ENCODE measurements around the gene LCMT1. TPM values are rescaled to one million over a fixed set of nuclear protein-coding genes. Genes with fewer than 3 reads are reported as not detected.

Gene LCMT1
- total and polyA plus RNA-seq, 2 of the 13 experiments (the other 11 are each of a cell fraction or from before 2014, with no cell fraction given) = 41.2 to 48.7 TPM

DNA sequence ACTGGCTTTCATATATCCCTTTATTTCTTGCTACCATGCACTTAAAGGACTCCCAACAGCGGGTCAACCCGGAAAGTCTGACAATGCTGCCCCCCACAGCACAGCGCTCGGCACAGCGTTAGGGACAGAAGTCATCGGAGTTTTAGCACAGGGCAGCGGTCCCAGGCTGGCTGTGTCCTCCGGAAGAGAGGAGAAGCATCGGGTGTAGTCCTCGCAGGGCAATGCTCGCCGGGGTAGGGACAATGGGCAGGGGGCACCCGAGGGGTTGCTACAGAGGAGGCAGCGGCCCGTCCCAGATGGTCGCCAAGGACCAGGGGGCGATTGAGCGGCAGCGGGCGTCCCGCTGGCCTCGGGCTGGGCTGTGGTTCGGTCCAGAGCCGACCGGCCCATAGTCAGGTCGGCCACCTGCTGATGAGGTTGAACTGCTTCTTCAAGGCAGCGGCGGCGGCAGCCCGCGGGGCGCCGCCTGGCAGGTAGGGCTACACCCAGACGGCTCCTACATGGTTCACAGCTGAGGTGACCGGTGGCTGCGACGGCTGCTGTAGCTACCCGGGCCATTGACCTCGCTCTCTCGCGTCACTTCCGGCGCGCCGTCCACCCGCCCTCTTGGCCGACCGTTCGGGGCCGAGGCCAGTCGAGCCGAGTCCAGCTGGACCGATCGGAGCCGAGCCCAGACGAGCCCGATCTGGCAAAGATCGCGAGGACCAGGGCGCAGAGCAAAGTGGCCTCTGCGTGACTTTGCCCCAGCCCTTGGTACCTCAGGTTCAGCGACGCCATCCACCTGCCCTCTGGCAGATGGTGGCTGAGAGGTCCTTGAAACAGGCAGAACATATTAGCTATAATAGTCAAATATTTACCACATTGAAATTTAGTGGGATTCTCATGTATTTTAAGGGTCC lies 4.7 kb upstream of the LCMT1 start (continued):
- TF ChIP-seq, protein P1, sequence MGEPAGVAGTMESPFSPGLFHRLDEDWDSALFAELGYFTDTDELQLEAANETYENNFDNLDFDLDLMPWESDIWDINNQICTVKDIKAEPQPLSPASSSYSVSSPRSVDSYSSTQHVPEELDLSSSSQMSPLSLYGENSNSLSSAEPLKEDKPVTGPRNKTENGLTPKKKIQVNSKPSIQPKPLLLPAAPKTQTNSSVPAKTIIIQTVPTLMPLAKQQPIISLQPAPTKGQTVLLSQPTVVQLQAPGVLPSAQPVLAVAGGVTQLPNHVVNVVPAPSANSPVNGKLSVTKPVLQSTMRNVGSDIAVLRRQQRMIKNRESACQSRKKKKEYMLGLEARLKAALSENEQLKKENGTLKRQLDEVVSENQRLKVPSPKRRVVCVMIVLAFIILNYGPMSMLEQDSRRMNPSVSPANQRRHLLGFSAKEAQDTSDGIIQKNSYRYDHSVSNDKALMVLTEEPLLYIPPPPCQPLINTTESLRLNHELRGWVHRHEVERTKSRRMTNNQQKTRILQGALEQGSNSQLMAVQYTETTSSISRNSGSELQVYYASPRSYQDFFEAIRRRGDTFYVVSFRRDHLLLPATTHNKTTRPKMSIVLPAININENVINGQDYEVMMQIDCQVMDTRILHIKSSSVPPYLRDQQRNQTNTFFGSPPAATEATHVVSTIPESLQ (CRISPR knock-in tag; conservative IDR thresholded peaks at IDR 0.05) = peak; percentile 58; the same call in 1 of the 2 replicates
- TF ChIP-seq KAT7 (CRISPR knock-in tag; IDR thresholded peaks at IDR 0.05; ENCODE audit: borderline replicate concordance) (peak; percentile 92; the same call in 1 of the 2 replicates), TBX2 (CRISPR knock-in tag; IDR thresholded peaks at IDR 0.05; ENCODE audit: borderline replicate concordance) (peak; percentile 87), ZMYM3 (CRISPR knock-in tag; IDR thresholded peaks at IDR 0.05) (no peak; the same call in 1 of the 2 replicates), SUZ12 (IDR thresholded peaks at IDR 0.05; ENCODE audit: low read depth, low read length) (no peak), MAF1 (CRISPR knock-in tag; IDR thresholded peaks at IDR 0.05; ENCODE audit: borderline replicate concordance) (0 out of 2 replicates have a peak, but pooled peaks have one; percentile 28), SRY (CRISPR knock-in tag; IDR thresholded peaks at IDR 0.05) (peak; percentile 28; the same call in 1 of the 2 replicates), ZNF605 (CRISPR knock-in tag; IDR thresholded peaks at IDR 0.05) (peak; percentile 88), PAWR (CRISPR knock-in tag; IDR thresholded peaks at IDR 0.05; ENCODE audit: borderline replicate concordance) (peak; percentile 96), JUN (CRISPR knock-in tag; IDR thresholded peaks at IDR 0.05) (peak; percentile 36), XBP1 (CRISPR knock-in tag; IDR thresholded peaks at IDR 0.05) (peak; percentile 67; the same call in 1 of the 2 replicates), KLF9 (CRISPR knock-in tag; IDR thresholded peaks at IDR 0.05; ENCODE audit: low read depth) (0 out of 2 replicates have a peak, but pooled peaks have one; percentile 21), ZNF12 (CRISPR knock-in tag; IDR thresholded peaks at IDR 0.05) (peak; percentile 73; the same call in 1 of the 2 replicates), ZNF510 (CRISPR knock-in tag; IDR thresholded peaks at IDR 0.05; ENCODE audit: low read depth) (peak; percentile 89), U2AF2 (IDR thresholded peaks at IDR 0.05; ENCODE audit: low read depth, low read length) (no peak), ELF4 (CRISPR knock-in tag; IDR thresholded peaks at IDR 0.05; ENCODE audit: borderline replicate concordance) (no peak), KLF11 (CRISPR knock-in tag; IDR thresholded peaks at IDR 0.05) (no peak)
- TF ChIP-seq, protein P2, sequence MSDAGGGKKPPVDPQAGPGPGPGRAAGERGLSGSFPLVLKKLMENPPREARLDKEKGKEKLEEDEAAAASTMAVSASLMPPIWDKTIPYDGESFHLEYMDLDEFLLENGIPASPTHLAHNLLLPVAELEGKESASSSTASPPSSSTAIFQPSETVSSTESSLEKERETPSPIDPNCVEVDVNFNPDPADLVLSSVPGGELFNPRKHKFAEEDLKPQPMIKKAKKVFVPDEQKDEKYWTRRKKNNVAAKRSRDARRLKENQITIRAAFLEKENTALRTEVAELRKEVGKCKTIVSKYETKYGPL (CRISPR knock-in tag; IDR thresholded peaks at IDR 0.05) = no peak
- TF ChIP-seq, protein P3, sequence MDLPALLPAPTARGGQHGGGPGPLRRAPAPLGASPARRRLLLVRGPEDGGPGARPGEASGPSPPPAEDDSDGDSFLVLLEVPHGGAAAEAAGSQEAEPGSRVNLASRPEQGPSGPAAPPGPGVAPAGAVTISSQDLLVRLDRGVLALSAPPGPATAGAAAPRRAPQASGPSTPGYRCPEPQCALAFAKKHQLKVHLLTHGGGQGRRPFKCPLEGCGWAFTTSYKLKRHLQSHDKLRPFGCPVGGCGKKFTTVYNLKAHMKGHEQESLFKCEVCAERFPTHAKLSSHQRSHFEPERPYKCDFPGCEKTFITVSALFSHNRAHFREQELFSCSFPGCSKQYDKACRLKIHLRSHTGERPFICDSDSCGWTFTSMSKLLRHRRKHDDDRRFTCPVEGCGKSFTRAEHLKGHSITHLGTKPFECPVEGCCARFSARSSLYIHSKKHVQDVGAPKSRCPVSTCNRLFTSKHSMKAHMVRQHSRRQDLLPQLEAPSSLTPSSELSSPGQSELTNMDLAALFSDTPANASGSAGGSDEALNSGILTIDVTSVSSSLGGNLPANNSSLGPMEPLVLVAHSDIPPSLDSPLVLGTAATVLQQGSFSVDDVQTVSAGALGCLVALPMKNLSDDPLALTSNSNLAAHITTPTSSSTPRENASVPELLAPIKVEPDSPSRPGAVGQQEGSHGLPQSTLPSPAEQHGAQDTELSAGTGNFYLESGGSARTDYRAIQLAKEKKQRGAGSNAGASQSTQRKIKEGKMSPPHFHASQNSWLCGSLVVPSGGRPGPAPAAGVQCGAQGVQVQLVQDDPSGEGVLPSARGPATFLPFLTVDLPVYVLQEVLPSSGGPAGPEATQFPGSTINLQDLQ (CRISPR knock-in tag; IDR thresholded peaks at IDR 0.05) = peak; percentile 80; the same call in 1 of the 2 replicates
- TF ChIP-seq, protein P4, sequence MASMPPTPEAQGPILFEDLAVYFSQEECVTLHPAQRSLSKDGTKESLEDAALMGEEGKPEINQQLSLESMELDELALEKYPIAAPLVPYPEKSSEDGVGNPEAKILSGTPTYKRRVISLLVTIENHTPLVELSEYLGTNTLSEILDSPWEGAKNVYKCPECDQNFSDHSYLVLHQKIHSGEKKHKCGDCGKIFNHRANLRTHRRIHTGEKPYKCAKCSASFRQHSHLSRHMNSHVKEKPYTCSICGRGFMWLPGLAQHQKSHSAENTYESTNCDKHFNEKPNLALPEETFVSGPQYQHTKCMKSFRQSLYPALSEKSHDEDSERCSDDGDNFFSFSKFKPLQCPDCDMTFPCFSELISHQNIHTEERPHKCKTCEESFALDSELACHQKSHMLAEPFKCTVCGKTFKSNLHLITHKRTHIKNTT (CRISPR knock-in tag; IDR thresholded peaks at IDR 0.05) = no peak
- TF ChIP-seq, protein P5, sequence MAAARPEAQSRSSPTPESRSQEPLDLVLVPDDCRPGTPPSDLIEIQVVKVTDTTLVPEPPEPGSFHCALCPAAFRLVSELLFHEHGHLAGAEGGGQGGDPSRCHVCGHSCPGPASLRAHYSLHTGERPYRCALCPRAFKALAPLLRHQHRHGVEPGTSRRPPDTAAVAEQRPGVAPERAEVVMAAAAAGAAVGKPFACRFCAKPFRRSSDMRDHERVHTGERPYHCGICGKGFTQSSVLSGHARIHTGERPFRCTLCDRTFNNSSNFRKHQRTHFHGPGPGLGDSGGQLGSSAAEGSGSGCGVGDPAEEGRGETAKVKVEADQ (CRISPR knock-in tag; IDR thresholded peaks at IDR 0.05; ENCODE audit: borderline replicate concordance) = peak; percentile 78
